T1000 (cell line): ENCODE results near the gene SATB2.
A peak's percentile ranks its signal among the peaks of the same experiment; 100 is the strongest.

Source experiments
- DNase-seq: peaks from one replicate; lab custom pipeline; 2025; ENCODE audit warnings: mixed read lengths; lab: John Stamatoyannopoulos, UW

SATB2 gene

GRCh38 chr2:199457147-199458008, at the start of gene SATB2:
Gene SATB2, minus strand, starts transcription at chr2:199457939. Its CDS starts 1,902 bp downstream, at chr2:199456037.
- peak; percentile 28 for DNase-seq

- no peak for DNase-seq
Observed at GRCh38 chr2:199505755-199506403, 48.1 kb upstream of the SATB2 start.

- no peak for DNase-seq
Observed at GRCh38 chr2:199503148-199503547, 45.4 kb upstream of the SATB2 start.

- DNase-seq: no peak
Observed at GRCh38 chr2:199499005-199499404, 41.3 kb upstream of the SATB2 start.

GRCh38 chr2:199495147-199495546, 37.4 kb upstream of the SATB2 start:
- DNase-seq: peak; percentile 42

GRCh38 chr2:199490049-199490448, 32.3 kb upstream of the SATB2 start:
- no peak for DNase-seq

- DNase-seq: no peak
Observed at GRCh38 chr2:199488772-199489400, 31.1 kb upstream of the SATB2 start.

- DNase-seq: peak; percentile 6
Observed at GRCh38 chr2:199485732-199486335, 28.1 kb upstream of the SATB2 start.

- no peak for DNase-seq
Observed at GRCh38 chr2:199484927-199485326, 27.2 kb upstream of the SATB2 start.

- no peak for DNase-seq
Observed at GRCh38 chr2:199480966-199481365, 23.2 kb upstream of the SATB2 start.

- no peak for DNase-seq
Observed at GRCh38 chr2:199477277-199477834, 19.6 kb upstream of the SATB2 start.

GRCh38 chr2:199471443-199472057, 13.8 kb upstream of the SATB2 start:
- DNase-seq: no peak

- DNase-seq: no peak
Observed at GRCh38 chr2:199470672-199471442, 13.1 kb upstream of the SATB2 start.

- no peak for DNase-seq
Observed at GRCh38 chr2:199470361-199470671, 12.6 kb upstream of the SATB2 start.

- no peak for DNase-seq
Observed at GRCh38 chr2:199469514-199470360, 12.0 kb upstream of the SATB2 start.

GRCh38 chr2:199468561-199469513, 11.1 kb upstream of the SATB2 start:
- DNase-seq: no peak

GRCh38 chr2:199467066-199467822, 9.5 kb upstream of the SATB2 start:
- no peak for DNase-seq

- DNase-seq: no peak
Observed at GRCh38 chr2:199466692-199467065, 8.9 kb upstream of the SATB2 start.
